WTC11 (cell line): ENCODE data around the gene MRNIP. TPM values are rescaled to one million over a fixed set of nuclear protein-coding genes. Genes with fewer than 3 reads are reported as not detected.

Source experiments
- CREM ChIP-seq: sonication (generic); formaldehyde crosslinking; IDR thresholded peaks from 2 replicates; pipeline ENCODE4 v1.8.1; 2022; ENCODE audit warnings: mild to moderate bottlenecking, missing genetic modification reagents, moderate library complexity
- ETV6 ChIP-seq: sonication (generic); formaldehyde crosslinking; IDR thresholded peaks from 2 replicates; pipeline ENCODE4 v1.8.1; 2022; ENCODE audit warnings: mild to moderate bottlenecking, missing genetic modification reagents
- FOXK1 ChIP-seq: sonication (generic); formaldehyde crosslinking; IDR thresholded peaks from 2 replicates; pipeline ENCODE4 v1.8.0; 2022; ENCODE audit warnings: mild to moderate bottlenecking, moderate library complexity, missing genetic modification reagents
- MYBL2 ChIP-seq: sonication (generic); formaldehyde crosslinking; IDR thresholded peaks from 2 replicates; pipeline ENCODE4 v1.8.1; 2023; ENCODE audit warnings: mild to moderate bottlenecking, moderate library complexity, missing genetic modification reagents
- NR1H2 ChIP-seq: sonication (generic); formaldehyde crosslinking; IDR thresholded peaks from 2 replicates; pipeline ENCODE4 v1.9.0; 2021; ENCODE audit warnings: mild to moderate bottlenecking, moderate library complexity, missing genetic modification reagents
- microRNA-seq: library from miRNA; unstranded; fragments of <30 nt; microRNA quantifications from one replicate; pipeline ENCODE4 v1.2.0, GENCODE V29; 2022; ENCODE audit warnings: borderline number of aligned reads
- total RNA-seq: library from RNA; stranded (reverse); gene quantifications from 3 replicates; pipeline ENCODE4 v1.2.3, GENCODE V29; 2021
- TF ChIP-seq, protein P1 (sequence below): fragments of 250-450 bp; sonication (Bioruptor Pico); IDR thresholded peaks from 2 replicates; pipeline ENCODE4 v1.9.0; 2021; ENCODE audit warnings: mild to moderate bottlenecking, borderline replicate concordance

The MRNIP gene
- total RNA-seq, 1 experiment from 2014 or later, result 42.0 TPM

DNA sequence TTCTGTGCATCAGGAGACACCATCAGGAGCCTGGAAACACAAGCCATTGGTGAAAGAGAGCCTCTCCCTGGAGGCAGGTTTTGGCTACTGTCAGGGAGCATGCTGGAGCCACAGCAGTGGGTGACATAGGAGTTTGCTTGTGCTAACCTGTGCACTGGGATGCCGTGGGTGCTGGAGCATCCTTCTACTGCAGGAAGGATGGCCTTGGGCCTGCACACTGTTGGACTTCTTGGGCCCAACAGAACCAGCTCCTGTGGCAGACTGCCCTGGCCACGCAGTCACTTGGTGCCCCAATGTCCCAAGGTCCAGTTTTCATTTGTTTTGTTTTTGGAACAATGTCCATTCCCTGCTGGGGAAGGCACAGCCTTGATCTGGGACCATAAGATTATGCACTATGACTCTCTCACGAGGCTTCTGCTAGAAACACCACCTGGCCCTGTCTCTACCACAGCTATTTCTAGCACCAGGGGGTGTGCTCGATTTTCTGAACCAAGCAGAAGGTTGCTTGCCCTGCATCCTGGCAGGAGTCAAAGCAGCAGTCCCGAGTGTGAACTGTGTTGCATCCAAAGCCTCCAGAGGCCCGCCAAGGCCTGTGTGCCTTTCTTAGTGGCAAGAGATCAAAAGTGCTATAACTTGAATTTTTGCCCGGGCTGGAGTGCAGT lies 70.3 kb downstream of the MRNIP start (continued):
- TF ChIP-seq CREM (CRISPR knock-in tag) (no peak), MYBL2 (CRISPR knock-in tag) (no peak), ETV6 (CRISPR knock-in tag) (no peak), FOXK1 (CRISPR knock-in tag) (no peak), NR1H2 (no peak)
- TF ChIP-seq, protein P1, sequence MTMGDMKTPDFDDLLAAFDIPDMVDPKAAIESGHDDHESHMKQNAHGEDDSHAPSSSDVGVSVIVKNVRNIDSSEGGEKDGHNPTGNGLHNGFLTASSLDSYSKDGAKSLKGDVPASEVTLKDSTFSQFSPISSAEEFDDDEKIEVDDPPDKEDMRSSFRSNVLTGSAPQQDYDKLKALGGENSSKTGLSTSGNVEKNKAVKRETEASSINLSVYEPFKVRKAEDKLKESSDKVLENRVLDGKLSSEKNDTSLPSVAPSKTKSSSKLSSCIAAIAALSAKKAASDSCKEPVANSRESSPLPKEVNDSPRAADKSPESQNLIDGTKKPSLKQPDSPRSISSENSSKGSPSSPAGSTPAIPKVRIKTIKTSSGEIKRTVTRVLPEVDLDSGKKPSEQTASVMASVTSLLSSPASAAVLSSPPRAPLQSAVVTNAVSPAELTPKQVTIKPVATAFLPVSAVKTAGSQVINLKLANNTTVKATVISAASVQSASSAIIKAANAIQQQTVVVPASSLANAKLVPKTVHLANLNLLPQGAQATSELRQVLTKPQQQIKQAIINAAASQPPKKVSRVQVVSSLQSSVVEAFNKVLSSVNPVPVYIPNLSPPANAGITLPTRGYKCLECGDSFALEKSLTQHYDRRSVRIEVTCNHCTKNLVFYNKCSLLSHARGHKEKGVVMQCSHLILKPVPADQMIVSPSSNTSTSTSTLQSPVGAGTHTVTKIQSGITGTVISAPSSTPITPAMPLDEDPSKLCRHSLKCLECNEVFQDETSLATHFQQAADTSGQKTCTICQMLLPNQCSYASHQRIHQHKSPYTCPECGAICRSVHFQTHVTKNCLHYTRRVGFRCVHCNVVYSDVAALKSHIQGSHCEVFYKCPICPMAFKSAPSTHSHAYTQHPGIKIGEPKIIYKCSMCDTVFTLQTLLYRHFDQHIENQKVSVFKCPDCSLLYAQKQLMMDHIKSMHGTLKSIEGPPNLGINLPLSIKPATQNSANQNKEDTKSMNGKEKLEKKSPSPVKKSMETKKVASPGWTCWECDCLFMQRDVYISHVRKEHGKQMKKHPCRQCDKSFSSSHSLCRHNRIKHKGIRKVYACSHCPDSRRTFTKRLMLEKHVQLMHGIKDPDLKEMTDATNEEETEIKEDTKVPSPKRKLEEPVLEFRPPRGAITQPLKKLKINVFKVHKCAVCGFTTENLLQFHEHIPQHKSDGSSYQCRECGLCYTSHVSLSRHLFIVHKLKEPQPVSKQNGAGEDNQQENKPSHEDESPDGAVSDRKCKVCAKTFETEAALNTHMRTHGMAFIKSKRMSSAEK (CRISPR knock-in tag), result no peak

Small RNA genes within 50 kb of the gene (microRNA-seq; reads per million reads assigned to microRNA genes)
- gene MIR1229, result 12.9 reads per million, percentile 32 among the genes with 10 or more reads in this experiment

Other genes starting within 250 kb of the MRNIP start
- 671 to 865 TPM (median 709 TPM) in 3 replicates for gene HNRNPH1, start 235.1 kb downstream of the MRNIP start, total RNA-seq
- gene CBY3, start 177.8 kb downstream of the MRNIP start, total RNA-seq, result 0.25 to 0.37 TPM (median 0.25 TPM) in 3 replicates
- gene CANX, start 159.8 kb downstream of the MRNIP start, total RNA-seq, result 493 to 611 TPM (median 500 TPM) in 3 replicates
- gene MAML1, start 126.0 kb downstream of the MRNIP start, total RNA-seq, result 40.5 to 42.2 TPM (median 42.2 TPM) in 3 replicates
- 2.6 to 4.5 TPM (median 3.0 TPM) in 3 replicates for gene LTC4S, start 64.8 kb downstream of the MRNIP start, total RNA-seq
- gene MGAT4B, start 52.0 kb downstream of the MRNIP start, total RNA-seq, result 127 to 151 TPM (median 135 TPM) in 3 replicates
- gene SQSTM1, start 37.9 kb downstream of the MRNIP start, total RNA-seq, result 78.5 to 95.2 TPM (median 86.5 TPM) in 3 replicates
- 64.9 to 70.9 TPM (median 69.0 TPM) in 3 replicates for gene TBC1D9B, start 49.1 kb upstream of the MRNIP start, total RNA-seq
- 56.2 to 61.0 TPM (median 58.5 TPM) in 3 replicates for gene RNF130, start 212.9 kb upstream of the MRNIP start, total RNA-seq